CD4-positive, alpha-beta T cell treated with Interferon gamma for 1 hour (primary cell): ENCODE data around the gene MIPOL1.
"Not testable (repeated sequence)": the region's sequence is repeated elsewhere in the genome, so short reads cannot be mapped to it uniquely, and the experiment has no call there.

ENCODE experiments used
- DNase-seq: peaks from one replicate; pipeline ENCODE4 v3.0.0-alpha.2; 2020

The MIPOL1 gene

DNA sequence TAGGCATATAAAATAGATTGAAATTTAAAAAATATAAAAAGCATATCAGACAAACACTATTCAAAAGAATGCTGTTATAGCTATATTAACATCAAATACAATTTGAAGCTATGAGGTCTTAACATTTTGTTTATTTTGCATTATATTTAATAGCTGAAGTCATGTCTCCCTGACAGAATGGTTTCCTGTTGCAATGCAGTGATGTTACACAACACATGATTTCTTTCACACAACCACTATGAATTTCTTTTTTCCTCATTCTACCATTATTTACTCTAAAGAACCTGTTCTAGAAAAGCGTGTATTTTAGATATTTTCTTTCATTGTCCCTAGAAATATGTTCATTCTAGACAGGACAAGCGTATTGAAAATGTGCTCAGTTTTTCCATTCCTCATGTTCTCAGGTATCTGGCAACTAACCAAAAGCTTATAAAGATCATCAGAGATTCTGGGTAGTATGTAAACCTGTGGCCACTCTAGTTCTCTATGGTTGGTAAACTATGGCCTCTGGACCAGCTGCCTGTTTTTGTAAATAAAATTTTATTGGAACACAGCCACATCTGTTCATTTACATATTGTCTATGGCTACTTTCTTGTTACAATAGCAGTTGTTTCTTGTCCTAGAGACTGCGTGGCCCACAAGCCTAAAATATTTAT is 213.5 kb downstream of the MIPOL1 start:
- DNase-seq, result no peak

- no peak for DNase-seq
Observed at GRCh38 chr14:37413050-37413449, 215.3 kb downstream of the MIPOL1 start.

DNA sequence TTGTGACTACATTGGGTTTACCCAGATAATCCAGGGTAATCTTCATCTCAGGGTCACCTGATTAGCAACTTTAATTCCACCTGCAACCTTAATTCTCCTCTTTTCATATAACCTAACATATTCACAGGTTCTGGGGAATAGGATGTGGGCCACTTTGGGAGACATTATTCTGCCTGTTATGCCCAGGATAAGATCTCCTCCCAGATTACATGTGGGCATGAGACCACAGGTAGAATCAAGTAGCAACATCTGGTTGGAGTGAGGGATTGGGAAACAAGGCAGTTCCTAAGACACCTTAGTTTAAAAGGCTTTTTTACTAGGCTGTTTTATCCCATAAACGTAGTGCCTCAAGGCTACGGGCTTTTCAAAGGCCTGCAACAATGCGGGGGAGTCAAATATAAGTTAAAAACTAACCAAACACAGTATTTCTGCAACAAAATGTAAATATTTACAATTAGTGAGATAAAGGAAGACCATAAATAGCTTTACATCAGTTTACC is 215.8 kb downstream of the MIPOL1 start:
- DNase-seq, result no peak

DNA sequence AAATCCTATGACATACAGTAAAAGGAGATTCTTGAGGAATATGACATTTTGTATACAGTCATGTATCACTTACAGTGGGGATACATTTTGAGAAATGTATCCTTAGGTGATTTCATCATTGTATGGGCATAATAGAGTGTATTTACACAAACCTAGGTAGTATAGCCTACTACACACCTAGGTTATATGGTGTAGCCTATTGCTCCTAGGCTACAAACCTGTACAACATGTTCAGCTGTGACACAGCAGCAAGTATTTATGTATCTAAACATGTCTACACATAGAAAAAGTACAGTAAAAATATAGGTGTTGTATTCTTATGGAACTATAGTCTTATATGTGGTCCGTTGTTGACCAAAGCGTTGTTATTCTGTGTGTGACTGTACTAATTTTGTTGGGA is 218.5 kb downstream of the MIPOL1 start:
- no peak for DNase-seq

- no peak for DNase-seq
Observed at GRCh38 chr14:37417151-37417550, 219.4 kb downstream of the MIPOL1 start.

GRCh38 chr14:37417833-37418232 is 220.1 kb downstream of the MIPOL1 start:
- DNase-seq, result no peak

DNA sequence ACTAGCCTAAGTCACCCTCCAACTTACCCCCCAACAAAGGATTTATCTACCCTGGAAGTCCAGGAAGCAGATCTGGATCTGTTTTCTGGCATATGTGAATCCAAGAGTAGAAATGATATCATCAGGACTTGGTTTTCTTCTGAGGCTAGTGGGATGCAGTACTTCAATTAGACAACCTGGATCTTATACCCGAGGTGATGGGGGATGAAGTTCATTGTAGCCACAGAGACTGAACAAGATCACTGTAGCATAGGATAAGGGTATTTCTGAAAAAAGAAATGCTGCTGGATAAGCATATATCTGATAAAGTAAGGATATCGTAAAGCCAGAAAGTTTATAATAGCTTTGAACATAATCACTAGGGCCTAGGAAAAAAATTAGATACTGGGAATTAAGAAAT is 222.9 kb downstream of the MIPOL1 start:
- DNase-seq, result no peak

- DNase-seq, result no peak
Observed at GRCh38 chr14:37422319-37422718, 224.6 kb downstream of the MIPOL1 start.

GRCh38 chr14:37422748-37423147 is 225.0 kb downstream of the MIPOL1 start:
- DNase-seq, result no peak

DNA sequence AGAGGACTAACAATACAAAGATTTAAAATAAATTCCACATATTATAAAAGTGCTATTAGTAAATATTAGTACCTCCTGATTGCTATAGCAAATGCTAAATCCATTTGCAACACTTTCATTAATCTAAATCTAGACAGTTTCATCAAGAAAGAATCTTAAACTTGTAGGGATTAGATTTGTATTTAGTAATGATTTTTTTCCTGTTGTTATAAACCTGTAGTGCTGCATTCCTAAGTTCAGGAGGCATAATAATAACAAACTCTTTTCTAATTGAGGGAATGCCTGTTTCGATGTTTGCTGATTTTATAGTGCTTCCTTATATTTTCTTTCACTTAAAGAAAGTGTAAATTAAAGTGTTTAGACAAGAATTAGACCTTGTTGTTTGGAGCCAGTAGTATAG is 231.2 kb downstream of the MIPOL1 start:
- DNase-seq, result no peak

GRCh38 chr14:37429618-37430017 is 231.9 kb downstream of the MIPOL1 start:
- no peak for DNase-seq

GRCh38 chr14:37434867-37435266 is 237.1 kb downstream of the MIPOL1 start:
- no peak for DNase-seq

DNA sequence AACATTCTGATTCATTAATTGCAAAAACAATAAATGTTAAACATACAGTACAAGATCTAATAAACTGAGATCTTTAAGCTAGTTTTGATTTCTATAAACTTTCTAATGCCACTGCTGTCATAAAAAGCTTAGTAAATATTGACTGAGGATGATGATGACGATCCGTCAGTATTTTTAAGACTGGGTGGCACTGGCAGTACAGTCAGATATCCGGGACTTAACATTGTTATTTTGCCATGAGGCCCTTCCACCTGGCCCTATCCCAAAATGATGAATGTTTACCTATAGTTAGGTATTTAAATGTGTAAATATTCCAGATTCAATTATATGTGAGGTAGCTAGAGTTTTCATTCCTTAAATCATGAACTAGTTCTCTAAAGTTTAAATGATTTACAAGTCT is 238.8 kb downstream of the MIPOL1 start:
- DNase-seq, result no peak

GRCh38 chr14:37437490-37437889 is 239.8 kb downstream of the MIPOL1 start:
- DNase-seq, result no peak

DNA sequence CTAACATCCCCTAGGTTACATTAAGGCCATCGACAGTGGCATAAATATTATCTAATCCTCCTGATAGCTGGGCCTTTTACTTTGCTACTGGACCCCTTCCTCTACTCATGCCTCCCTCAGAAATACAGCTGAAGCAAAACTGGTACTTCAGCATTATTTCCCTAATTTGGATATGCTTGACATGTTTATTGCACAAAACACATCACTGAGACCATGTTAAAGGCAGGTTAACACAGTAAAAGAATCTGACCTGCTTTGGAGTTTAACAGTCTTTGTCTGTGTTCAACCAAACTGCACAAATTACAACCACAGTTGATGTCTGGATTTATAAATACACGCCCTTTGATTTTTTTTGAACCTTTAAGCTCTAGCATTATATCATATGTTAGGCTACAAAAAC is 240.7 kb downstream of the MIPOL1 start:
- DNase-seq, result no peak

- no peak for DNase-seq
Observed at GRCh38 chr14:37443461-37443860, 245.7 kb downstream of the MIPOL1 start.

DNA sequence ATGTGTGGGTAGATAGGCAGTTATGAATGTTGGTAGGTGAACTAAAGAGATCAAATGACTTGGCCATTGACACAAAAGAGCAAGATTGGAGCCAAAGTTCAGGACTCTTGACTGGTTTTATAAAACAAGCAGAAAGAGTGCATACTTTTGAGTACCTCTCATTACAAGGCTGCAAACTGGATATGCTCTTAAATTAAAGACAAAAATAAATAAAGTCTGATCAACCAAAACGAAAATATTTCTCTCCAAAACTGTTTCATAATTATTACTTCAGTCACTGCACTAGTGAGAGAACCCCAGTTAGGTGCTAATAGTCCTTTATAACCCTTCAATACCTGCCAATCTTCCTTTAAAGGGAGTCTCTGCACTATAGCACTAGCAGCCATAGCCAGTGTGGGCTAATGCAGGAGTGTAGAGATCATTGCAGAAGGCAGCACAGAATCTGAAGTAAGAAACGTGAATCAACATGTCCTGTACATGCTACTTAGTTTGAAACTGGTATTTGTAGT is 250.2 kb downstream of the MIPOL1 start:
- no peak for DNase-seq

DNA sequence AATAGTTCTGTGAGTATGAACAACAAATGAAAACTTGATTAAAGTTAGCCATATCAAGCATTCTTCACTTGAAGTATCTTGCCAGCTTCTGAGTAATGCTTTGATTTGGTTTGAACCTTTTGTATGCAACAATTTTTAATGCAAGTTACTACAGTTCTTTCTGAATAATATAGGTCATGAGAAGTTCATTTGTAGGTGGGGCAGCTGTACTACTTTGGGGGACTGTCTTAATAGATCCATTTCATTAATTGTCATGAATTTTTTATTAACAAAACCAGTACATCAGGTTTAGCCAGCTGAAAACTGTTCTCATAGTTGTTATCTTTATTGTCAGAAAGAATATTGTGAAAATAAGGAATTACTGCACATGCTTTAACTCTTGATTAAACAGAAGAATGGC is 254.6 kb downstream of the MIPOL1 start:
- no peak for DNase-seq

DNA sequence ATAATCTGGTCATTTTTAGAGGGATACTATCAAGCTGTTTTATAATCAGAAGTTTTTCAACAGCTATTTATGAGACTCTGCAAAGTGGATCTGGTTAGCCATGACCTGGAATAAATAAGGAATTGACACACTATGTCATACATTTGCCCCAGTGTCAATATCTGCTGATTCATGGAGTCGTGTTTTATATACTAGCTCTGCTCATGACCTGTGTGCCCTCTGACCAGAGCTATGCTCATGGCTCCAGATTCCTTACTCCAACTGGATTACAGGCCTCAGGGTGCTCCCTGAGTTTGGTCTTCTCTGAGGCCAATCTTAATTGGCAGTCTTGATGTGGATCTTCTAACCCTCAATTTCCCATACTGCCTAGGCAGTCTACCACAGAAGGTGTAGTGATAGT is 256.2 kb downstream of the MIPOL1 start:
- DNase-seq, result no peak

GRCh38 chr14:37457334-37457733 is 259.6 kb downstream of the MIPOL1 start:
- no peak for DNase-seq

DNA sequence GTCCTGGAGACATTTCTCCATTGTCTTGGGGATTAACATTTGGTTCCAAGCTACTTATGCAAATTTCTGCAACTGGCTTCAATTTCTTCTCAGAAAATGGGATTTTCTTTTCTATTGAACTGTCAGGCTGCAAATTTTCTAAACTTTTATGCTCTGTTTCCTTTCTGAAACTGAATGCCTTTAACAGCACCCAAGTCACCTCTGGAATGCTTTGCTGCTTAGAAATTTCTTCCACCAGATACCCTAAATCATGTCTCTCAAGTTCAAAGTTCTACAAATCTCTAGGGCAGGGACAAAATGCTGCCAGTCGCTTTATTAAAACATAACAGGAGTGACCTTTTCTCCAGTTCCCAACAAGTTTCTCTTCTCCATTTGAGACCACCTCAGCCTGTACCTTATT is 264.7 kb downstream of the MIPOL1 start:
- not testable (repeated sequence) for DNase-seq

GRCh38 chr14:37464192-37464858 is 266.6 kb downstream of the MIPOL1 start:
- DNase-seq, result no peak

DNA sequence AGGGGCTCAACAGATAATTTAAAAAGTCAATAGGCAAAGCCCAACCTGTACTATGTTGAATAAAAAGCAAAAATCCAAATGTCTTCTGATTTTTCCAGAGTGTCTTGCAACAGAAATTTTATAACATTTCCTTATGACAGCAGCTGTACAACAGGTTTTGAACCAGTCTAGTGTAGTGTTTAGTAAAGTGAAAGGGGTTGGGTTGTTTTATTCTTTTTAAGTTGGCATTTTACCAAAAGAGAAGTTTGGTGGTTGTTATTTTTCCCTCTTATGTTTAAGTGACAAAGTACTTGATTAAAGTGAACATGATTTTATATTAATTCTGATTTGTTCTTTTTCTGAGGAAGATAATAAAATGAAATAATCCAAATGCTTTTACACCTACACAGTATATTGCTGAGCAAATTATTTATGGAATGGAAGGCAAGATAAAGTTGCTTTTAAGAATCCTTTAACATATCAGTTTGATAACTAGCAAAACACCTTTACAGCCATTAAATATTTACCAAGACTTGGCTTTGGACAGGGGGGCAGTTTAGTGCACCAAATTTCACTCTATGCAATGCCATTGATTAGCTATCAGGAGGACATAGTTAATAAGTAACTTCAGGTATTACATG is 268.4 kb downstream of the MIPOL1 start:
- no peak for DNase-seq

- DNase-seq, result no peak
Observed at GRCh38 chr14:37466623-37467088, 268.9 kb downstream of the MIPOL1 start.
